ENCODE measurements around the gene FAM234B. TPM values are rescaled to one million over a fixed set of nuclear protein-coding genes. Genes with fewer than 3 reads are reported as not detected.

FAM234B gene
- polyA plus RNA-seq, 3 donors, result 1.6 to 3.2 (median 2.0) TPM

GRCh38 chr12:13069380-13069779 is 25.2 kb downstream of the FAM234B start:
- intact Hi-C loops (cut with micrococcal nuclease), result no loop called here
- H3K4me3 ChIP-seq (replicated peaks in 1 of 3; ENCODE audit: low read depth in 2 of 3, low read length in 3 of 3), result no peak overlapping the region
- DNase-seq, result no peak
- H4K20me1 ChIP-seq (ENCODE audit: insufficient read depth, low read length), result no peaks in the 10 kb centered on the region
- H3K36me3 ChIP-seq (replicated peaks in 1 of 2; ENCODE audit: control insufficient read depth in 1 of 2, insufficient read depth in 2 of 2, low read length in 2 of 2), result peaks cover 0 to 2% of the 10 kb centered on the region in 2 donors
- Mint-ChIP-seq H3K36me3 (peaks cover 9 to 38% of the 10 kb centered on the region in 2 donors), H3K4me1 (no peaks in the 10 kb centered on the region), H3K27me3 (ENCODE audit: low read depth in 3 of 3) (no peaks in the 10 kb centered on the region), H3K9me3 (no peaks in the 10 kb centered on the region), H3K4me3 (no peak overlapping the region), H3K27ac (no peak overlapping the region)
- TF ChIP-seq CTCF (IDR thresholded peaks at IDR 0.05), result no peak
- no peaks in the 10 kb centered on the region for H3K27me3 ChIP-seq (ENCODE audit: control insufficient read depth in 2 of 2, insufficient read depth in 2 of 2, low read length in 2 of 2)
- H3K4me2 ChIP-seq (replicated peaks; ENCODE audit: extremely low read depth, low read length, poor library complexity, severe bottlenecking), result no peak overlapping the region
- no peak overlapping the region for H3K27ac ChIP-seq (ENCODE audit: low read depth in 1 of 2, low read length in 2 of 2)
- H3K79me2 ChIP-seq (ENCODE audit: insufficient read depth, low read length), result no peaks in the 10 kb centered on the region
- 97% methylated on average over 4 of the region's 6 CpGs for WGBS (ENCODE audit: insufficient coverage)
- no peak overlapping the region for H2AFZ ChIP-seq (ENCODE audit: insufficient read depth, low read depth, low read length, poor library complexity, severe bottlenecking)
- no peak overlapping the region for H3K9ac ChIP-seq (ENCODE audit: insufficient read depth, low read length, poor library complexity, severe bottlenecking)
- H3K9me3 ChIP-seq (replicated peaks in 1 of 2; ENCODE audit: control insufficient read depth in 1 of 2, insufficient read depth in 1 of 2, low read length in 2 of 2), result no peaks in the 10 kb centered on the region
- no peaks in the 10 kb centered on the region for H3K4me1 ChIP-seq (ENCODE audit: control insufficient read depth in 1 of 2, insufficient read depth in 2 of 2, low read length in 2 of 2)

- Histone ChIP-seq H3K27ac (ENCODE audit: low read depth in 1 of 2, low read length in 2 of 2) (no peak overlapping the region), H2AFZ (ENCODE audit: insufficient read depth, low read depth, low read length, poor library complexity, severe bottlenecking) (no peak overlapping the region), H3K4me3 (replicated peaks in 1 of 3; ENCODE audit: low read depth in 2 of 3, low read length in 3 of 3) (no peak overlapping the region), H3K9ac (ENCODE audit: insufficient read depth, low read length, poor library complexity, severe bottlenecking) (no peak overlapping the region), H3K79me2 (ENCODE audit: insufficient read depth, low read length) (no peaks in the 10 kb centered on the region), H4K20me1 (ENCODE audit: insufficient read depth, low read length) (no peaks in the 10 kb centered on the region), H3K9me3 (replicated peaks in 1 of 2; ENCODE audit: control insufficient read depth in 1 of 2, insufficient read depth in 1 of 2, low read length in 2 of 2) (no peaks in the 10 kb centered on the region), H3K27me3 (ENCODE audit: control insufficient read depth in 2 of 2, insufficient read depth in 2 of 2, low read length in 2 of 2) (no peaks in the 10 kb centered on the region), H3K36me3 (replicated peaks in 1 of 2; ENCODE audit: control insufficient read depth in 1 of 2, insufficient read depth in 2 of 2, low read length in 2 of 2) (peaks cover 2 to 8% of the 10 kb centered on the region in 2 donors), H3K4me1 (ENCODE audit: control insufficient read depth in 1 of 2, insufficient read depth in 2 of 2, low read length in 2 of 2) (no peaks in the 10 kb centered on the region), H3K4me2 (replicated peaks; ENCODE audit: extremely low read depth, low read length, poor library complexity, severe bottlenecking) (no peak overlapping the region)
- intact Hi-C loops (cut with micrococcal nuclease), result no loop called here
- Mint-ChIP-seq H3K9me3 (no peaks in the 10 kb centered on the region), H3K4me1 (no peaks in the 10 kb centered on the region), H3K27me3 (ENCODE audit: low read depth in 3 of 3) (peaks cover 0 to 3% (median 0%) of the 10 kb centered on the region in 3 donors), H3K4me3 (no peak overlapping the region), H3K27ac (peak overlapping the region in 4 of 7 donors; percentile 26 to 52 (median 38)), H3K36me3 (peaks cover 13 to 38% of the 10 kb centered on the region in 2 donors)
- 71% methylated on average over 4 of the region's 10 CpGs for WGBS (ENCODE audit: insufficient coverage)
- TF ChIP-seq CTCF (IDR thresholded peaks at IDR 0.05), result no peak
- no peak for DNase-seq
These were observed 27.4 kb downstream of the FAM234B start for GRCh38 chr12:13071305-13072280.
